Testis (tissue), 2 donors: Measurements from ENCODE around the gene NKD1.

Source experiments
- POLR2A ChIP-seq: fragments of 450-650 bp; IDR thresholded peaks from one replicate; pipeline ENCODE4 v1.6.1; 2017; ENCODE audit warnings: antibody characterized with exemption, mild to moderate bottlenecking, moderate library complexity
- TF ChIP-seq, protein P1 (sequence below), 3 experiments: fragments of 450-650 bp in 2 of 3; fragments of 200-600 bp in 1 of 3; sonication (generic) in 1 of 3; IDR thresholded peaks; one replicate each; pipeline ENCODE4 v1.5.1; 2016 to 2019; ENCODE audit warnings: antibody characterized with exemption in 3 of 3, mild to moderate bottlenecking in 2 of 3, moderate library complexity in 1 of 3

DNA sequence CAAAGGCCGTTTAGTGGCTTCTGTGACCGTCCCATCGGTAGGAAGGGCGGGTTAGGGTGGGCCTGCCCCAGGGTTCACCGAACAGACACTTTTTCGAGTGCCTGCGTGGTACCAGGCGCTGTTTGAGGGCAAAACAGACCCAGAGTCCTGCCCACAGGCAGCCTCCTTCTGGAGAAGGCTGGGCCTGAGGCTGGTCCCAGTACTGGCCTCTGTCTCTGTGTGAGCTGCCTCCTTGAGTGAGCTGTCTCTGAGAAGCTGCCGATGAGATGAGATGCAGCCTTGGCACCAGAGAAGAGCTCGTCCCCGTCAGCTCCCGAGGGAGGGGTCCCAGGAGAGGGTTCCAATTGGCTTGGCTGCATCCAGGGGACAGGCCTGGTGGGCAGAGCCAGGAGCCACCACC, 53.1 kb downstream of the NKD1 start:
- no peak for TF ChIP-seq POLR2A
- TF ChIP-seq, protein P1, sequence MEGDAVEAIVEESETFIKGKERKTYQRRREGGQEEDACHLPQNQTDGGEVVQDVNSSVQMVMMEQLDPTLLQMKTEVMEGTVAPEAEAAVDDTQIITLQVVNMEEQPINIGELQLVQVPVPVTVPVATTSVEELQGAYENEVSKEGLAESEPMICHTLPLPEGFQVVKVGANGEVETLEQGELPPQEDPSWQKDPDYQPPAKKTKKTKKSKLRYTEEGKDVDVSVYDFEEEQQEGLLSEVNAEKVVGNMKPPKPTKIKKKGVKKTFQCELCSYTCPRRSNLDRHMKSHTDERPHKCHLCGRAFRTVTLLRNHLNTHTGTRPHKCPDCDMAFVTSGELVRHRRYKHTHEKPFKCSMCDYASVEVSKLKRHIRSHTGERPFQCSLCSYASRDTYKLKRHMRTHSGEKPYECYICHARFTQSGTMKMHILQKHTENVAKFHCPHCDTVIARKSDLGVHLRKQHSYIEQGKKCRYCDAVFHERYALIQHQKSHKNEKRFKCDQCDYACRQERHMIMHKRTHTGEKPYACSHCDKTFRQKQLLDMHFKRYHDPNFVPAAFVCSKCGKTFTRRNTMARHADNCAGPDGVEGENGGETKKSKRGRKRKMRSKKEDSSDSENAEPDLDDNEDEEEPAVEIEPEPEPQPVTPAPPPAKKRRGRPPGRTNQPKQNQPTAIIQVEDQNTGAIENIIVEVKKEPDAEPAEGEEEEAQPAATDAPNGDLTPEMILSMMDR (IDR thresholded peaks at IDR 0.05), result no peak
